Spleen (tissue), 7 donors: Measurements from ENCODE around the gene RAD1.

Experiments used
- POLR2A ChIP-seq, 3 donors: fragments of 450-650 bp; IDR thresholded peaks; one replicate each; pipeline ENCODE4 v1.5.1; 2017; ENCODE audit warnings: antibody characterized with exemption in 3 of 3, mild to moderate bottlenecking in 1 of 3
- TF ChIP-seq, protein P1 (sequence below), 11 experiments: fragments of 200-600 bp in 7 of 11; fragments of 450-650 bp in 4 of 11; sonication (generic) in 4 of 11; IDR thresholded peaks in 8 of 11; conservative IDR thresholded peaks in 3 of 11; 1 replicate in 7 of 11; 2 replicates in 4 of 11; pipeline versions ENCODE4 v1.4.0 to v1.8.0; 2016 to 2021; ENCODE audit warnings: antibody characterized with exemption in 11 of 11, inconsistent platforms in 4 of 11, mild to moderate bottlenecking in 1 of 11
- donor health status: DM: no; HTN: no; CAD: no; lungs with moderate emphysema.
- donor health status: DM: no; HTN: no; CAD: no.
- donor health status: DM: no; HTN: no; CAD: no.

GRCh38 chr5:34869256-34869655 lies 46.0 kb downstream of the RAD1 start:
- TF ChIP-seq POLR2A (IDR thresholded peaks at IDR 0.05) = no peak
- TF ChIP-seq, protein P1, sequence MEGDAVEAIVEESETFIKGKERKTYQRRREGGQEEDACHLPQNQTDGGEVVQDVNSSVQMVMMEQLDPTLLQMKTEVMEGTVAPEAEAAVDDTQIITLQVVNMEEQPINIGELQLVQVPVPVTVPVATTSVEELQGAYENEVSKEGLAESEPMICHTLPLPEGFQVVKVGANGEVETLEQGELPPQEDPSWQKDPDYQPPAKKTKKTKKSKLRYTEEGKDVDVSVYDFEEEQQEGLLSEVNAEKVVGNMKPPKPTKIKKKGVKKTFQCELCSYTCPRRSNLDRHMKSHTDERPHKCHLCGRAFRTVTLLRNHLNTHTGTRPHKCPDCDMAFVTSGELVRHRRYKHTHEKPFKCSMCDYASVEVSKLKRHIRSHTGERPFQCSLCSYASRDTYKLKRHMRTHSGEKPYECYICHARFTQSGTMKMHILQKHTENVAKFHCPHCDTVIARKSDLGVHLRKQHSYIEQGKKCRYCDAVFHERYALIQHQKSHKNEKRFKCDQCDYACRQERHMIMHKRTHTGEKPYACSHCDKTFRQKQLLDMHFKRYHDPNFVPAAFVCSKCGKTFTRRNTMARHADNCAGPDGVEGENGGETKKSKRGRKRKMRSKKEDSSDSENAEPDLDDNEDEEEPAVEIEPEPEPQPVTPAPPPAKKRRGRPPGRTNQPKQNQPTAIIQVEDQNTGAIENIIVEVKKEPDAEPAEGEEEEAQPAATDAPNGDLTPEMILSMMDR (IDR thresholded peaks at IDR 0.05 in 8 of 11, conservative IDR thresholded peaks at IDR 0.05 in 3 of 11) = no peak
